Panc1 (cell line): ENCODE data around the gene ZRANB3. TPM values are rescaled to one million over a fixed set of nuclear protein-coding genes. Genes with fewer than 3 reads are reported as not detected.
"Not testable (repeated sequence)": the region's sequence is repeated elsewhere in the genome, so short reads cannot be mapped to it uniquely, and the experiment has no call there.

Experiments used
- ATAC-seq: fragments of 200-7000 bp; cut with Tn5 transposase; 2 replicates; pipeline ENCODE4 v1.9.1; 2020; ENCODE audit warnings: mild to moderate bottlenecking, moderate library complexity
- BruUV-seq: library from RNA; stranded (reverse); fragments of 400-500 nt; replicated peaks from 2 replicates; lab custom pipeline; 2021; lab: Mats Ljungman, UMichigan
- CTCF ChIA-PET: fragments of 300-600 bp; sonication (Branson Sonifier 250); formaldehyde crosslinking; loops from one replicate; lab custom pipeline; 2022; ENCODE audit warnings: antibody characterized with exemption; lab: Charles Lee
- POLR2A ChIA-PET: fragments of 300-600 bp; sonication (Branson Sonifier 250); formaldehyde crosslinking; loops from one replicate; lab custom pipeline; 2022; ENCODE audit warnings: antibody characterized with exemption; lab: Charles Lee
- DNase-seq: peaks from one replicate; pipeline ENCODE4 v3.0.0-alpha.2; 2010; ENCODE audit warnings: low read depth, low spot score
- H3K27ac ChIP-seq: 2 replicates; pipeline ENCODE4 v1.5.1; 2011; ENCODE audit warnings: mild to moderate bottlenecking, low read length, inconsistent platforms
- H3K27me3 ChIP-seq: fragments of 200-500 bp; sonication (Bioruptor generic); 2 replicates; pipeline ENCODE4 v1.6.0; 2014; ENCODE audit warnings: low read length, inconsistent platforms; ENCODE audit not compliant: control insufficient read depth, insufficient read depth
- H3K36me3 ChIP-seq: fragments of 200-500 bp; sonication (Bioruptor generic); 2 replicates; pipeline ENCODE4 v1.5.1; 2014; ENCODE audit warnings: inconsistent platforms, mild to moderate bottlenecking, low read length, moderate library complexity; ENCODE audit not compliant: control insufficient read depth, insufficient read depth
- H3K4me1 ChIP-seq: 2 replicates; pipeline ENCODE4 v1.5.1; 2011; ENCODE audit warnings: inconsistent platforms, mild to moderate bottlenecking, low read length, moderate library complexity; ENCODE audit not compliant: control insufficient read depth, insufficient read depth
- H3K4me3 ChIP-seq, 2 experiments: 2 replicates each; pipeline ENCODE4 v1.5.1; 2011 to 2012; ENCODE audit warnings: low read depth in 2 of 2, low read length in 2 of 2, mild to moderate bottlenecking in 2 of 2, inconsistent platforms in 1 of 2, moderate library complexity in 1 of 2
- H3K9me3 ChIP-seq: fragments of 200-500 bp; sonication (Bioruptor generic); 2 replicates; pipeline ENCODE4 v1.5.1; 2014; ENCODE audit warnings: low read depth, mild to moderate bottlenecking, inconsistent platforms, low read length, moderate library complexity; ENCODE audit not compliant: control insufficient read depth, insufficient read depth
- POLR2AphosphoS5 ChIP-seq: IDR thresholded peaks from 2 replicates; pipeline ENCODE4 v1.6.1; 2012; ENCODE audit warnings: mild to moderate bottlenecking, low read depth, low read length, moderate library complexity
- REST ChIP-seq, 2 experiments: IDR thresholded peaks; 2 replicates each; pipeline ENCODE4 v1.6.1; 2011 to 2012; ENCODE audit warnings: low read depth in 2 of 2, control low read depth in 1 of 2, low read length in 1 of 2, mild to moderate bottlenecking in 1 of 2, moderate library complexity in 1 of 2; ENCODE audit not compliant: insufficient read depth in 1 of 2
- SIN3A ChIP-seq: IDR thresholded peaks from 2 replicates; pipeline ENCODE4 v1.6.1; 2012; ENCODE audit warnings: low read depth, mild to moderate bottlenecking, low read length, moderate library complexity, borderline replicate concordance; ENCODE audit not compliant: insufficient read depth
- TCF7L2 ChIP-seq: IDR thresholded peaks from 2 replicates; pipeline ENCODE4 v1.6.1; 2011; ENCODE audit warnings: mild to moderate bottlenecking, low read depth, low read length, inconsistent platforms
- in situ Hi-C: cut with HindIII; loops from 2 replicates; pipeline ENCODE4 v1.10.0; 2016; ENCODE audit warnings: low sequenced_read_pairs, low pct_unique_long_range_greater_than_20kb
- intact Hi-C: fragments of 100-400 bp; cut with micrococcal nuclease; formaldehyde crosslinking; loops from one replicate; pipeline ENCODE4 v1.10.0; 2022; ENCODE audit not compliant: unreplicated experiment
- total RNA-seq: library from RNA; stranded (reverse); gene quantifications from one replicate; pipeline ENCODE4 v1.2.1, GENCODE V29; 2021; ENCODE audit not compliant: unreplicated experiment
- TF ChIP-seq, protein P1 (sequence below): fragments of 450-650 bp; IDR thresholded peaks from 2 replicates; pipeline ENCODE4 v1.5.1; 2017; ENCODE audit warnings: mild to moderate bottlenecking

The ZRANB3 gene
- total RNA-seq, 1 experiment from 2014 or later = 11.7 TPM

GRCh38 chr2:135510577-135510976 is 20.4 kb downstream of the ZRANB3 start:
- ATAC-seq (no peak), DNase-seq (no peak)
- ChIA-PET CTCF (no interaction called here), POLR2A (no interaction called here)
- H3K27me3 ChIP-seq = no peaks in the 10 kb centered on the region
- peaks cover 6% of the 10 kb centered on the region; the same call in 1 of the 2 replicates for H3K9me3 ChIP-seq
- TF ChIP-seq TCF7L2 (no peak), POLR2AphosphoS5 (no peak), REST (IDR thresholded peaks at IDR 0.05; ENCODE audit: insufficient read depth in 1 of 2, low read depth in 2 of 2, low read length in 1 of 2) (no peak), SIN3A (no peak)
- TF ChIP-seq, protein P1, sequence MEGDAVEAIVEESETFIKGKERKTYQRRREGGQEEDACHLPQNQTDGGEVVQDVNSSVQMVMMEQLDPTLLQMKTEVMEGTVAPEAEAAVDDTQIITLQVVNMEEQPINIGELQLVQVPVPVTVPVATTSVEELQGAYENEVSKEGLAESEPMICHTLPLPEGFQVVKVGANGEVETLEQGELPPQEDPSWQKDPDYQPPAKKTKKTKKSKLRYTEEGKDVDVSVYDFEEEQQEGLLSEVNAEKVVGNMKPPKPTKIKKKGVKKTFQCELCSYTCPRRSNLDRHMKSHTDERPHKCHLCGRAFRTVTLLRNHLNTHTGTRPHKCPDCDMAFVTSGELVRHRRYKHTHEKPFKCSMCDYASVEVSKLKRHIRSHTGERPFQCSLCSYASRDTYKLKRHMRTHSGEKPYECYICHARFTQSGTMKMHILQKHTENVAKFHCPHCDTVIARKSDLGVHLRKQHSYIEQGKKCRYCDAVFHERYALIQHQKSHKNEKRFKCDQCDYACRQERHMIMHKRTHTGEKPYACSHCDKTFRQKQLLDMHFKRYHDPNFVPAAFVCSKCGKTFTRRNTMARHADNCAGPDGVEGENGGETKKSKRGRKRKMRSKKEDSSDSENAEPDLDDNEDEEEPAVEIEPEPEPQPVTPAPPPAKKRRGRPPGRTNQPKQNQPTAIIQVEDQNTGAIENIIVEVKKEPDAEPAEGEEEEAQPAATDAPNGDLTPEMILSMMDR = no peak
- no TSS peak for BruUV-seq
- H3K4me3 ChIP-seq = no peak overlapping the region
- H3K27ac ChIP-seq = no peak overlapping the region
- in situ Hi-C loops (no loop called here), intact Hi-C loops (no loop called here)
- no peaks in the 10 kb centered on the region for H3K36me3 ChIP-seq
- no peaks in the 10 kb centered on the region for H3K4me1 ChIP-seq

GRCh38 chr2:135504811-135505210 is 26.2 kb downstream of the ZRANB3 start:
- H3K4me1 ChIP-seq = no peaks in the 10 kb centered on the region
- ATAC-seq (no peak), DNase-seq (no peak)
- H3K4me3 ChIP-seq = no peak overlapping the region
- H3K27me3 ChIP-seq = no peaks in the 10 kb centered on the region
- in situ Hi-C loops (no loop called here), intact Hi-C loops (no loop called here)
- BruUV-seq = no TSS peak
- TF ChIP-seq SIN3A (no peak), REST (IDR thresholded peaks at IDR 0.05; ENCODE audit: insufficient read depth in 1 of 2, low read depth in 2 of 2, low read length in 1 of 2) (no peak), POLR2AphosphoS5 (no peak), TCF7L2 (no peak)
- TF ChIP-seq, protein P1 = no peak
- ChIA-PET POLR2A (no interaction called here), CTCF (no interaction called here)
- H3K36me3 ChIP-seq = no peaks in the 10 kb centered on the region
- H3K9me3 ChIP-seq = peaks cover 8% of the 10 kb centered on the region; the same call in 1 of the 2 replicates
- H3K27ac ChIP-seq = no peak overlapping the region

DNA sequence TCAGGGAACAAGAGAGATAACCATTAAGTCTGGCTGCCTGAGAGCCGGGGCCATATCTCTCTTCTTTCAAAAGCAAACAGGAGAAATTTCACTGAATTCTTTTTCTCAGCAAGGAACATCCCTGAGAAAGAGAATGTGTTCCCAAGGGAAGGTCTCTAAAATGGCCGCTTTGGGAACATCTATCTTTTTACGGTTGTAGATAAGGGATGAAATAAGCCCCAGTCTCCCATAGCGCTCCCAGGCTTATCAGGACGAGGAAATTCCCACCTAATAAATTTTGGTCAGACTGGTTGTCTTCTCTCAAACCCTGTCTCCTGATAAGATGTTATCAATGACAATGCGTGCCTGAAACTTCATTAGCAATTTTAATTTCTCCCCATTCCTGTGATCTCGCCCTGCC is 32.4 kb downstream of the ZRANB3 start:
- DNase-seq, intact Hi-C loops: not testable (repeated sequence)

More for the DNA sequence above, 32.4 kb downstream of the ZRANB3 start:
- POLR2A ChIA-PET, H3K27ac ChIP-seq, CTCF ChIA-PET, H3K4me1 ChIP-seq, H3K36me3 ChIP-seq, H3K4me3 ChIP-seq, ATAC-seq, H3K27me3 ChIP-seq, in situ Hi-C loops: not testable (repeated sequence)
- peaks cover 17% of the 10 kb centered on the region for H3K9me3 ChIP-seq
- TSS peak; percentile 45 for BruUV-seq
